GM12873 (cell line): Measurements from ENCODE around the gene SIM1.

Experiments used
- CTCF ChIP-seq: IDR thresholded peaks from 2 replicates; pipeline ENCODE4 v1.5.1; 2012; ENCODE audit warnings: low read depth, mild to moderate bottlenecking, moderate library complexity, low read length, control low read depth; ENCODE audit not compliant: insufficient read depth; ENCODE audit errors: missing control alignments

Gene SIM1

GRCh38 chr6:100446115-100447080 is 18.3 kb downstream of the SIM1 start:
- no peak for TF ChIP-seq CTCF

DNA sequence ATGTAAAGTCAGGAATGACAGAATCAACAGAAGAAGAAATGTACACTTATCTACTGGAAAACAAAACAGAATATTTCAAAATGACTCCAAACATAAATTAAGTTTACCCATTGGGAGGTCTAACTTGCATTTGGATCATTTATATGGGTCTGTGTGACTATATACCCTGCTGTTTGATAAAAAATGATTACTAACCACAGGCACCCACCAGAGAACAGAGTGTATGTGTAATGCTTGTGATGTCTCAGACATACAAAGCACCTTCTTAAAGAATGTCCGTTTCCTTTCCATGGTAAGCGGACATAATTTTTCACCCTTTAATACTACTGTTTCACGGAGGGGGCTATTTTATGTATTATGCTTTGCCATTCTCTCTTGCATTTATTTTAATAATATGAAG is 19.2 kb downstream of the SIM1 start:
- no peak for TF ChIP-seq CTCF

GRCh38 chr6:100440935-100441334 is 23.8 kb downstream of the SIM1 start:
- TF ChIP-seq CTCF, result no peak

DNA sequence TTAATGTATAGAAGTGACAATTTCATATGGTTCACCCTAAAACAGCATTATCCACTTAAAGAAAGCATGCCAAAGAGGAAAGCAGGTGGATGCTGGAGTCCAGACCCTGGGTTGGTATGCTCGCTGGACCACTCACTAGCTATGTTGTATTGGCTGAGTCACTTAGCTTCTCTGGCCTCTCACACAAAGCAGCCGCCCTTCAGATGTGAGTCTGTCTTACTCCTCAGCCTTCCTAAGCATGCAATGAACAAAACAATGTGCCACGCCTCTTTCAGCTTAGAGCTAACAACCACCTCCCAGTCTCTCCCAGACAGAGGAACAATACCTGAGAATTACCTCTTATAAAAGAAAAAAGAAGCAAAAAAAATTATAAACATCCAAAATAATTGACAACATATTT is 29.4 kb downstream of the SIM1 start:
- no peak for TF ChIP-seq CTCF

DNA sequence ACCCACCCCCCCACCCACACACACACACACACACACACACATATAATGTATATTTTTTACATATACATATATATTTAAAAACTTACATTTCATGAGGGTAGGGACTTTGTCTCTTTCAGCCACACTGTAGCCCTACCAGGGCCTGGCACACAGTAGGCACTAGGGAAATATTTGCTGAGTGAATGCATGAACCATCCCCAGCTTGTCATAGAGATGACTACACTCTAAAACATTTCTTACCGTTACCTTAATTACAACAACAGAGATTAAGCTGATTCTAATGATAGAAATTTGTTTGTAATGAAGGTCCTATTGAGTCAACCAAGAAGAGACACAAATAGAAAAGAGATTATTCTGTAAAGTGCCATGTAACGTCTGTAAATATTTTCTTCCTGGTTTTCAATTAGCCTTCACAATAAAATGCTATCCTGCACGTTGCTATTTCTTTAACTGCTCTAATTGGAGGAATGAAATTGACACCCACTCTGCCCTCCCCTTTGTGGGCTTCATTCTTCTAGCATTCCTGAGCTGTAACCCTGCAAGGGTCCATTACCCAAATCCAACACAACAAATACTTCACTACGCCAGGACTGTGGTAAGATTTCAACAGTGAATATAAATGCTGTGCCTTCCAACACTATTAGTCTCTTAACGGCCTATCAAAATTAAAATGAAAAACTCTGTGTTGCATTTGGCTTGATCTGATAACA is 30.8 kb downstream of the SIM1 start:
- TF ChIP-seq CTCF, result no peak

DNA sequence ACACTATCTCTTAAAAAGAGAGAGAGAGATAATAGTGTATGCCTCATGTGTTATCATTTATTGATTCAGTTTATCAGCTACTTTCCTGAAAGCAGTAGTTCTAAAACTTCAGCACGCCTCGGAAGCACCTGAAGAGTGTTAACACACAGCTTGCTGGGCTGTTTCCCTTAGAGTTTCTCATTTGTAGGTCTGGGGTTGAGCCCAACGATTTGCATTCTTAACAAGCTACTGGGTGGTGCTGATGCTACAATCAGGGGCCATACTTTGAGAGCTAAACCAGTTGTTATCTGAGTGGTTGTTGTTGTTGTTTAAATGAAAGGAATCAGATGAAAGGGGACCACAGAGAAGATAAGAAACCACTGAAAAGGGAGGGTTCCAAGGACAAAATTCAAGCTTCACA is 32.6 kb downstream of the SIM1 start:
- TF ChIP-seq CTCF, result no peak

DNA sequence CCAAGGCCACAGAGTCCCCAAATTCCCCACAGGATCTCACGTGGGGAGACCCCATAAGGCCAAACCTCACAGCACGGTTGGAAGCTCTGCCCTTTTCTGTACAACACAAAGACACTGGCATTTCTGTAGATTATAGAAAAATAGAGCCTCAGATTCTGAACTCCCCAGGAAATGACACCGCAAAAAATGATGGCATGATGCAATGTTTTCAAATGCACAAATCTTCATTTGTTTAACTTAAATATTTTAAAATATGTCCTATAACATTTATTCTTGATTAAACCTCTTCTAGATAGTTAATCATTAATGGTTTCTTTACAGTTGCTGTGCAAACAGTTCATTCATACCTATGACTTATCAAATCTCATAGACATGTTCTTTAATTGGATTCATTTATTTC is 33.8 kb downstream of the SIM1 start:
- TF ChIP-seq CTCF, result no peak
